Measurements from ENCODE around the gene TBX19. TPM values are rescaled to one million over a fixed set of nuclear protein-coding genes. Genes with fewer than 3 reads are reported as not detected.
A peak's percentile ranks its signal among the peaks of the same experiment; 100 is the strongest.

TBX19 gene
- total RNA-seq, 2 experiments from 2014 or later = 0.22 to 0.74 TPM

GRCh38 chr1:168243198-168243597 lies 37.5 kb upstream of the TBX19 start:
- POLR2A ChIA-PET = interaction anchor here (0.6 kb wide), 1 partner anchor 1168 kb away, joined by 3 read pairs; no protein-coding TSS in a partner anchor
- CTCF ChIA-PET (ENCODE audit: unreplicated experiment) = no interaction called here
- Histone ChIP-seq H3K79me2 (ENCODE audit: insufficient read depth, low read depth, low read length) (peaks cover 6% of the 10 kb centered on the region; the same call in 1 of the 2 replicates), H3K36me3 (ENCODE audit: insufficient read depth, low read length) (peaks cover 96% of the 10 kb centered on the region), H3K4me3 (ENCODE audit: low read depth, low read length, poor library complexity, severe bottlenecking) (no peak overlapping the region), H3K9me2 (ENCODE audit: insufficient read depth, low read length) (no peaks in the 10 kb centered on the region), H3K4me2 (ENCODE audit: low read length) (no peak overlapping the region), H3K27ac (ENCODE audit: low read depth, low read length, poor library complexity, severe bottlenecking) (no peak overlapping the region), H4K20me1 (ENCODE audit: insufficient read depth, low read length) (no peaks in the 10 kb centered on the region), H3K9me3 (ENCODE audit: low read length) (no peaks in the 10 kb centered on the region), H3K4me1 (ENCODE audit: insufficient read depth, low read length, poor library complexity, severe bottlenecking) (no peaks in the 10 kb centered on the region), H2AFZ (ENCODE audit: low read length) (no peak overlapping the region)
- BruUV-seq (replicated peaks) = no TSS peak
- no peak for TF ChIP-seq EZH2phosphoT487 (IDR thresholded peaks at IDR 0.05; ENCODE audit: borderline replicate concordance, low read depth, low read length)
- TF ChIP-seq CTCF (conservative IDR thresholded peaks at IDR 0.05; ENCODE audit: low read length) = no peak
- intact Hi-C loops (cut with micrococcal nuclease; ENCODE audit: unreplicated experiment) = no loop called here
- DNase-seq (ENCODE audit: low spot score) = no peak

- H3K27ac ChIP-seq (ENCODE audit: low read depth, low read length, poor library complexity, severe bottlenecking) = no peak overlapping the region
- no peak overlapping the region for H2AFZ ChIP-seq (ENCODE audit: low read length)
- DNase-seq (ENCODE audit: low spot score) = no peak
- ChIA-PET POLR2A (interaction anchor here (0.7 kb wide), 1 partner anchor 299 kb away, joined by 3 read pairs; no protein-coding TSS in a partner anchor), CTCF (ENCODE audit: unreplicated experiment) (no interaction called here)
- H3K9me3 ChIP-seq (ENCODE audit: low read length) = no peaks in the 10 kb centered on the region
- no peaks in the 10 kb centered on the region for H4K20me1 ChIP-seq (ENCODE audit: insufficient read depth, low read length)
- H3K4me3 ChIP-seq (ENCODE audit: low read depth, low read length, poor library complexity, severe bottlenecking) = no peak overlapping the region
- no peak overlapping the region for H3K4me2 ChIP-seq (ENCODE audit: low read length)
- no TSS peak for BruUV-seq (replicated peaks)
- intact Hi-C loops (cut with micrococcal nuclease; ENCODE audit: unreplicated experiment) = no loop called here
- no peaks in the 10 kb centered on the region for H3K9me2 ChIP-seq (ENCODE audit: insufficient read depth, low read length)
- H3K36me3 ChIP-seq (ENCODE audit: insufficient read depth, low read length) = peaks cover 96% of the 10 kb centered on the region
- TF ChIP-seq EZH2phosphoT487 (IDR thresholded peaks at IDR 0.05; ENCODE audit: borderline replicate concordance, low read depth, low read length) (no peak), CTCF (conservative IDR thresholded peaks at IDR 0.05; ENCODE audit: low read length) (no peak)
- H3K4me1 ChIP-seq (ENCODE audit: insufficient read depth, low read length, poor library complexity, severe bottlenecking) = no peaks in the 10 kb centered on the region
- H3K79me2 ChIP-seq (ENCODE audit: insufficient read depth, low read depth, low read length) = peaks cover 6% of the 10 kb centered on the region; the same call in 1 of the 2 replicates
These were observed 37.0 kb upstream of the TBX19 start for GRCh38 chr1:168243636-168244212.

GRCh38 chr1:168245042-168245441 lies 35.6 kb upstream of the TBX19 start:
- intact Hi-C loops (cut with micrococcal nuclease; ENCODE audit: unreplicated experiment) = no loop called here
- DNase-seq (ENCODE audit: low spot score) = no peak
- POLR2A ChIA-PET = interaction anchor here (0.8 kb wide), 1 partner anchor 19 kb away, joined by 5 read pairs; the partner anchor contains the start of gene SFT2D2
- Histone ChIP-seq H3K36me3 (ENCODE audit: insufficient read depth, low read length) (peaks cover 92% of the 10 kb centered on the region), H3K4me1 (ENCODE audit: insufficient read depth, low read length, poor library complexity, severe bottlenecking) (no peaks in the 10 kb centered on the region), H2AFZ (ENCODE audit: low read length) (no peak overlapping the region), H3K27ac (ENCODE audit: low read depth, low read length, poor library complexity, severe bottlenecking) (no peak overlapping the region), H3K9me3 (ENCODE audit: low read length) (no peaks in the 10 kb centered on the region), H3K79me2 (ENCODE audit: insufficient read depth, low read depth, low read length) (peaks cover 6% of the 10 kb centered on the region; the same call in 1 of the 2 replicates), H3K9me2 (ENCODE audit: insufficient read depth, low read length) (no peaks in the 10 kb centered on the region), H3K4me2 (ENCODE audit: low read length) (no peak overlapping the region), H4K20me1 (ENCODE audit: insufficient read depth, low read length) (no peaks in the 10 kb centered on the region), H3K4me3 (ENCODE audit: low read depth, low read length, poor library complexity, severe bottlenecking) (no peak overlapping the region)
- TF ChIP-seq EZH2phosphoT487 (IDR thresholded peaks at IDR 0.05; ENCODE audit: borderline replicate concordance, low read depth, low read length) = no peak
- TF ChIP-seq CTCF (conservative IDR thresholded peaks at IDR 0.05; ENCODE audit: low read length) = no peak
- TSS peak; percentile 51 for BruUV-seq (replicated peaks)
- CTCF ChIA-PET (ENCODE audit: unreplicated experiment) = no interaction called here
